Esophagus muscularis mucosa (tissue), 4 donors: ENCODE results near the gene ST3GAL6.

Experiments used
- CTCF ChIP-seq, 3 experiments: fragments of 200-600 bp in 2 of 3; fragments of 450-650 bp in 1 of 3; sonication (generic) in 2 of 3; IDR thresholded peaks; one replicate each; pipeline ENCODE4 v1.5.1; 2017 to 2019; ENCODE audit warnings: antibody characterized with exemption in 3 of 3, mild to moderate bottlenecking in 2 of 3, moderate library complexity in 1 of 3
- EP300 ChIP-seq: sonication (generic); formaldehyde crosslinking; IDR thresholded peaks from one replicate; pipeline ENCODE4 v1.6.1; 2017; ENCODE audit warnings: antibody characterized with exemption
- POLR2A ChIP-seq: fragments of 450-650 bp; IDR thresholded peaks from one replicate; pipeline ENCODE4 v1.6.1; 2017; ENCODE audit warnings: antibody characterized with exemption, moderate library complexity, mild to moderate bottlenecking, low read depth
- POLR2AphosphoS5 ChIP-seq, 2 donors: sonication (generic); formaldehyde crosslinking; IDR thresholded peaks; one replicate each; pipeline ENCODE4 v1.6.1; 2017; ENCODE audit warnings: antibody characterized with exemption in 2 of 2

DNA sequence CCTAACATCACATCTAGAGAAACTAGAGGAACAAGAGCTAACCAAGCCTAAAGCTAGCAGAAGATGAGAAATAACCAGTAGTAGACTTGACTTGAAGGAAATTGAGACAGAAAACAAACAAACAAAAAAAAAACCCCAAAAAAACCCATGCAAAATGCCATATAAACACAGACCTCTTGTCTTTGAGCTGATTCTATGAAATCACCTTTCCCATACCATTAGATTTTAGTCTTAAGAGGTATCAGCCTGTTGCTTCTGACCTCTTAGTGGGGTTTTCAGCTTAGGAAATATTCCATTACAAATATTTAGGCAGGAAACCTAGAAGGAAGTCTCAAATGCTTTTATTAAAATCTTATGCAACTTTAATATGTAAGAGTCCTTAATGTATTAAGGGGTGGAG lies 23.9 kb upstream of the ST3GAL6 start:
- TF ChIP-seq CTCF (IDR thresholded peaks at IDR 0.05) (no peak), POLR2A (no peak), POLR2AphosphoS5 (IDR thresholded peaks at IDR 0.05) (no peak), EP300 (no peak)
